ENCODE data around the gene POLR2L.

GRCh38 chr11:843818-844692 is 1.7 kb upstream of the POLR2L start:
- TF ChIP-seq CTCF (IDR thresholded peaks at IDR 0.05) (peak in 1 of 3 experiments; percentile 4), POLR2AphosphoS5 (IDR thresholded peaks at IDR 0.05; ENCODE audit: insufficient read depth in 1 of 2, low read depth in 1 of 2) (peak; percentile 75 to 92), POLR2A (IDR thresholded peaks at IDR 0.05) (peak in 1 of 2 donors; percentile 73)
